Upper lobe of left lung (tissue), 6 donors: ENCODE data around the gene ADCY3. TPM values are rescaled to one million over a fixed set of nuclear protein-coding genes. Genes with fewer than 3 reads are reported as not detected.

Experiments
- ATAC-seq, 2 donors: fragments of 200-7000 bp; cut with Tn5 transposase; one replicate each; pipeline ENCODE4 v1.9.1; 2022; ENCODE audit warnings: mild to moderate bottlenecking in 2 of 2, moderate library complexity in 2 of 2; ENCODE audit not compliant: low FRiP score in 2 of 2
- DNase-seq, 2 donors: peaks; one replicate each; pipeline ENCODE4 v3.0.0-alpha.2; 2019 to 2020
- H3K27ac ChIP-seq, 4 donors: fragments of 200-600 bp; sonication (generic); one replicate each; pipeline ENCODE4 v1.5.1; 2016 to 2019
- H3K27me3 ChIP-seq, 4 donors: fragments of 200-600 bp; sonication (generic); one replicate each; pipeline ENCODE4 v1.5.1; 2017 to 2019
- H3K36me3 ChIP-seq, 4 donors: fragments of 200-600 bp; sonication (generic); one replicate each; pipeline ENCODE4 v1.5.1; 2016 to 2019
- H3K4me1 ChIP-seq, 4 donors: fragments of 200-600 bp; sonication (generic); one replicate each; pipeline ENCODE4 v1.5.1; 2018 to 2019
- H3K4me3 ChIP-seq, 4 donors: fragments of 200-600 bp; sonication (generic); one replicate each; pipeline ENCODE4 v1.5.1; 2017 to 2019; ENCODE audit warnings: mild to moderate bottlenecking in 2 of 4, moderate library complexity in 1 of 4
- H3K9me3 ChIP-seq, 4 donors: fragments of 200-600 bp; sonication (generic); one replicate each; pipeline ENCODE4 v1.5.1; 2018 to 2019
- EP300 ChIP-seq, 4 donors: sonication (generic); formaldehyde crosslinking; IDR thresholded peaks; one replicate each; pipeline ENCODE4 v1.5.1; 2017; ENCODE audit warnings: antibody characterized with exemption in 4 of 4, control low read depth in 2 of 4
- POLR2A ChIP-seq, 4 donors: fragments of 450-650 bp; IDR thresholded peaks; one replicate each; pipeline ENCODE4 v1.5.1; 2016 to 2017; ENCODE audit warnings: antibody characterized with exemption in 4 of 4, mild to moderate bottlenecking in 2 of 4
- POLR2AphosphoS5 ChIP-seq, 2 donors: sonication (generic); formaldehyde crosslinking; IDR thresholded peaks; one replicate each; pipeline ENCODE4 v1.5.1; 2017; ENCODE audit warnings: antibody characterized with exemption in 2 of 2
- WGBS, 2 donors: methylation state at CpG; one replicate each; pipeline ENCODE4 v1.1.5; 2017 to 2018; 5-methylcytosine and 5-hydroxymethylcytosine counted together
- total RNA-seq, 6 donors: library from RNA; depleted of rRNA in 4 of 6; stranded (reverse); fragments of >200 nt in 4 of 6; gene quantifications; one replicate each; pipeline versions ENCODE4 v1.1.0 to v1.2.1, GENCODE V29; 2016 to 2021
- TF ChIP-seq, protein P1 (sequence below), 6 experiments: fragments of 450-650 bp in 4 of 6; fragments of 200-600 bp in 2 of 6; sonication (generic) in 2 of 6; IDR thresholded peaks; one replicate each; pipeline ENCODE4 v1.5.1; 2016 to 2019; ENCODE audit warnings: antibody characterized with exemption in 6 of 6
- donor health status: DM: no; HTN: no; CAD: no; lungs with moderate emphysema.
- donor health status: DM: no; HTN: yes; CAD: no; lungs with severe emphysema.

The ADCY3 gene
- total RNA-seq, 6 donors from 2014 or later: 17.5 to 83.5 (median 36.5) TPM

DNA sequence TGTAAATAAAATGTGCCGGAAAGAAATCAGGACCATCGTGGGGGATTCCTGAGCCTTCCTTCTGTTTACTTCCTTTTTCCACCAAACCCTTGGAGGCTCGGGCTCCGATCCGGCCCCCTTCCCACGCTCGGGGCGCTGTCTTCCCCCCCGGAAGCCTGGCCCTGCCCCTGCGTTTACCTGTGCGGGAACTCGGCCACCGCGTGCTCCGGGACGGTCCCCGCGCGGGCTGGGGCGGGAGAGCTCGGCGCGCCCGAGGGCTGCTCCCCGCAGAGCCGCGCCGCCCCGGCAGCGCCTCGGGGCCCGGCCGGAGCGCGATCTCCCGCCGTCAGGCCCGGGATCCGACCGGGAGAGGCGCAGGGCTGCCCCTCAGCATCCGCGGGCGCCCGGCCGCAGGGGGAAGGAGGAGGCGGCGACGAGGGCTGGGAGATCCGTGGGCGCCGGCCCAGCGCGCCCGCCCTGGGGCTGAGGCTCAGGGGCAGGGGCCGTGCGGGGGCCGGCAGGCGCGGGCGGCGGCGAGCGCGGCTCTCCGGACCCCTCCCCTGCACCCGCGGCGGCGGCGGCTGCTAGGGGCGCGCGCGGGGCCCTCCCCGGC is 435 bp downstream of the ADCY3 start:
- Histone ChIP-seq H3K27ac (peak overlapping the region; percentile 12 to 78 (median 58)), H3K4me3 (peak overlapping the region; percentile 19 to 81 (median 74)), H3K36me3 (no peaks in the 10 kb centered on the region), H3K9me3 (no peaks in the 10 kb centered on the region), H3K27me3 (peaks cover 0 to 5% (median 0%) of the 10 kb centered on the region in 4 donors), H3K4me1 (peaks cover 7 to 31% (median 19%) of the 10 kb centered on the region in 4 donors)
- peak in 1 of 2 donors; percentile 40 for ATAC-seq
- peak in 1 of 2 donors; percentile 90 for DNase-seq
- WGBS, 2 donors: 2 to 4% methylated on average over 8 to 38 of the region's 76 CpGs
- TF ChIP-seq EP300 (IDR thresholded peaks at IDR 0.05) (no peak), POLR2AphosphoS5 (IDR thresholded peaks at IDR 0.05) (no peak), POLR2A (IDR thresholded peaks at IDR 0.05) (no peak)
- TF ChIP-seq, protein P1, sequence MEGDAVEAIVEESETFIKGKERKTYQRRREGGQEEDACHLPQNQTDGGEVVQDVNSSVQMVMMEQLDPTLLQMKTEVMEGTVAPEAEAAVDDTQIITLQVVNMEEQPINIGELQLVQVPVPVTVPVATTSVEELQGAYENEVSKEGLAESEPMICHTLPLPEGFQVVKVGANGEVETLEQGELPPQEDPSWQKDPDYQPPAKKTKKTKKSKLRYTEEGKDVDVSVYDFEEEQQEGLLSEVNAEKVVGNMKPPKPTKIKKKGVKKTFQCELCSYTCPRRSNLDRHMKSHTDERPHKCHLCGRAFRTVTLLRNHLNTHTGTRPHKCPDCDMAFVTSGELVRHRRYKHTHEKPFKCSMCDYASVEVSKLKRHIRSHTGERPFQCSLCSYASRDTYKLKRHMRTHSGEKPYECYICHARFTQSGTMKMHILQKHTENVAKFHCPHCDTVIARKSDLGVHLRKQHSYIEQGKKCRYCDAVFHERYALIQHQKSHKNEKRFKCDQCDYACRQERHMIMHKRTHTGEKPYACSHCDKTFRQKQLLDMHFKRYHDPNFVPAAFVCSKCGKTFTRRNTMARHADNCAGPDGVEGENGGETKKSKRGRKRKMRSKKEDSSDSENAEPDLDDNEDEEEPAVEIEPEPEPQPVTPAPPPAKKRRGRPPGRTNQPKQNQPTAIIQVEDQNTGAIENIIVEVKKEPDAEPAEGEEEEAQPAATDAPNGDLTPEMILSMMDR (IDR thresholded peaks at IDR 0.05): no peak

DNA sequence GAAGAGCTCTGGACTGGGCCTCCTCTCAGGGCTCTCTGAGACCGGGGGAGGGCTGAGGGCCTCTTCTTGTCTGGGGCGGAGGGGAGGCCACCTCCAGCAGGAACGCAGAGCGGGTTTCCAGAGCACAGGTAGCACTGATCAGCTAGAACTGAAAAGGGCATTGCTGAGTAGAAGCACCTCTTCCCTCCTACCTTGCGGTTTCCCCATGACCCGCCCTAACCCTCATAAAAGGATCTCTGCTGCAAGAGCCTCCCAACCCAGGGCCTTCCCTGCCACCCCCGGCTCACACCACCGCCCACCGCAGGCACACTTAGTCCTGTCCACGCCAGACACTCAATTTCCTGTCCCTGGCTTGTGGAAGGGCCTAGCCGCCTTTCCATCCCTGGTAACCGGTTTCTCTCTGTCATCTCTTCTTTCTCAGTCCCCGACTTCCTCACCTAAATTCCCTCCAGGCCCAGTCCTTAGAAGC is 966 bp downstream of the ADCY3 start:
- no peaks in the 10 kb centered on the region for H3K36me3 ChIP-seq
- peak; percentile 23 to 35 for ATAC-seq
- H3K4me1 ChIP-seq: peaks cover 7 to 31% (median 19%) of the 10 kb centered on the region in 4 donors
- peak overlapping the region; percentile 12 to 78 (median 58) for H3K27ac ChIP-seq
- H3K27me3 ChIP-seq: peaks cover 0 to 5% (median 0%) of the 10 kb centered on the region in 4 donors
- no peaks in the 10 kb centered on the region for H3K9me3 ChIP-seq
- DNase-seq: no peak
- 13 to 41% methylated on average over 9 to 13 of the region's 13 CpGs for WGBS, 2 donors
- TF ChIP-seq POLR2AphosphoS5 (IDR thresholded peaks at IDR 0.05) (no peak), EP300 (IDR thresholded peaks at IDR 0.05) (no peak), POLR2A (IDR thresholded peaks at IDR 0.05) (no peak)
- TF ChIP-seq, protein P1 (IDR thresholded peaks at IDR 0.05): no peak
- peak overlapping the region; percentile 19 to 81 (median 74) for H3K4me3 ChIP-seq

DNA sequence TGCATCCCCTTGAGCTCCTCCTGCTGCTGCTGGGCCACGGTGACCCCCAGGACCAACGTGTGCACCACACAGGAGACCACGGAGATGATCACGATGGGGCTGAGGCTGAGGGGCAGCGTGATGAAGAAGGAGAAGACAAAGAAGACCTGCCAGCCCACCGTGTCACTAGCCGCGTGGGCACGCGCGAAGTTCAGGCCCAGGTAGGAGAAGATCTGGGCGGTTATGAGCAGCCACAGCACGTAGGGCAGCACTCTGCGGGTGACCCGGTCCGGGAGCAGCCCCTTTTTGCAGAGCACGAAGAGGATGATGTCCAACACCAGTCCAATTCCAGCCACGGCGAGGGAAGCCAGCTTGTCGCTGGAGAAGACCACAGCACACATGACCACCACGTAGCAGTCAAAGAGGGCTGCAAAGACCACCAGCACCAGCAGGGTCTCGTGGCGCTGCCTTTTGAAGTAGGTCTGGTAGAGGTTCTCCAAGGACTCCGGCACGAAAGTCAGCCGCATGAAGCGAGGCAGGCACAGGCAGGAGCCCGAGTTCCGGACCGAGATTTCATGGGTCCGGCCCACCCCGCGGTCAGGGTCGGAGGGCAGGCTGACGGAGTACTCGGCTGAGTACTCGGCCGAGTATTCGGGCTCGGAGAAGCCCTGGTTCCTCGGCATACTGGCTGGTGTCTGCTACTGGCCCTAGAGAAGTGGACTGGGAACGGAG is 1.6 kb downstream of the ADCY3 start:
- peaks cover 7 to 31% (median 19%) of the 10 kb centered on the region in 4 donors for H3K4me1 ChIP-seq
- peak overlapping the region in 3 of 4 donors; percentile 69 to 81 (median 78) for H3K4me3 ChIP-seq
- H3K9me3 ChIP-seq: no peaks in the 10 kb centered on the region
- H3K36me3 ChIP-seq: no peaks in the 10 kb centered on the region
- TF ChIP-seq EP300 (IDR thresholded peaks at IDR 0.05): no peak
- TF ChIP-seq, protein P1 (IDR thresholded peaks at IDR 0.05): no peak
- ATAC-seq (no peak), DNase-seq (peak in 1 of 2 donors; percentile 84)
- 89% methylated on average over 28 to 42 of the region's 42 CpGs for WGBS, 2 donors
- peak overlapping the region in 2 of 4 donors; percentile 67 to 78 for H3K27ac ChIP-seq
- H3K27me3 ChIP-seq: peaks cover 0 to 5% (median 0%) of the 10 kb centered on the region in 4 donors

DNA sequence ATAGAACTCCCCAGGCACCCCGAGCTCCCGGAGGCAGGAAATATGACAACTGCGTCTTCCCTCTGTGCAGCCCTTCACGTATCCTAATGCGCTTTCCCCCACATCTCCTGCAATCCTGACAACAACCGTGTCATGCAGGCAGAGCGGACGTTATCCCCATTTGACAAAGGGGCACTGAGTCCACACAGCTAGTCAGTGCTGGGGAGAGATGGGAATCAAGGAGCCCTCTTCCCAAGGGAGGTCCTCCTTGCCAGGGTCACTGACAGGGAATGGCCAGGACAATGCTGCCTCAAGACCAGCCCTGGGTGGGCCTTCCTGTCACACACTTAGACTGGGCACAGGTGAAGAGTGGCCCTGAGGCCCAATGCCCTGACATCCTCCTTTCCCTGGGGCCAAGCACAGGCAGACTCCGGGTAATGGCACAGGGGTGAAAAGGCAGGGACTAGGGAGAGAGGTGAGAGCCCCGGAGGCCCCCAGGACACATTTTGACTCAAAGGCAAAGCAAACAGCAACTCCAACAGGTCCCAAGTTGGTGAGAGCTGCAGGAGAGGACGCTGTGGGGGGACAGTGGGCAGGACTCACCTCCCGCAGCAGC is 2.2 kb downstream of the ADCY3 start:
- H3K4me3 ChIP-seq: peak overlapping the region in 3 of 4 donors; percentile 69 to 81 (median 78)

More for the DNA sequence above, 2.2 kb downstream of the ADCY3 start:
- WGBS, 2 donors: 90 to 96% methylated on average over 11 to 12 of the region's 12 CpGs
- no peaks in the 10 kb centered on the region for H3K36me3 ChIP-seq
- TF ChIP-seq EP300 (IDR thresholded peaks at IDR 0.05) (no peak), POLR2AphosphoS5 (IDR thresholded peaks at IDR 0.05) (no peak)
- TF ChIP-seq, protein P1 (IDR thresholded peaks at IDR 0.05): no peak
- H3K4me1 ChIP-seq: peaks cover 7 to 31% (median 19%) of the 10 kb centered on the region in 4 donors
- H3K27me3 ChIP-seq: peaks cover 0 to 5% (median 0%) of the 10 kb centered on the region in 4 donors
- H3K27ac ChIP-seq: peak overlapping the region in 1 of 4 donors; percentile 78
- no peaks in the 10 kb centered on the region for H3K9me3 ChIP-seq
- ATAC-seq (no peak), DNase-seq (no peak)
